Hematopoietic multipotent progenitor cell treated with erythropoietin and hydrocortisone succinate and interleukin-3 and kit ligand, for 17 days (in vitro differentiated cells): ENCODE data around the gene VPREB3.

Experiments used
- DNase-seq: peaks from one replicate; pipeline ENCODE4 v3.0.0-alpha.2; 2015; ENCODE audit warnings: low spot score

The VPREB3 gene, protein sequence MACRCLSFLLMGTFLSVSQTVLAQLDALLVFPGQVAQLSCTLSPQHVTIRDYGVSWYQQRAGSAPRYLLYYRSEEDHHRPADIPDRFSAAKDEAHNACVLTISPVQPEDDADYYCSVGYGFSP

DNA sequence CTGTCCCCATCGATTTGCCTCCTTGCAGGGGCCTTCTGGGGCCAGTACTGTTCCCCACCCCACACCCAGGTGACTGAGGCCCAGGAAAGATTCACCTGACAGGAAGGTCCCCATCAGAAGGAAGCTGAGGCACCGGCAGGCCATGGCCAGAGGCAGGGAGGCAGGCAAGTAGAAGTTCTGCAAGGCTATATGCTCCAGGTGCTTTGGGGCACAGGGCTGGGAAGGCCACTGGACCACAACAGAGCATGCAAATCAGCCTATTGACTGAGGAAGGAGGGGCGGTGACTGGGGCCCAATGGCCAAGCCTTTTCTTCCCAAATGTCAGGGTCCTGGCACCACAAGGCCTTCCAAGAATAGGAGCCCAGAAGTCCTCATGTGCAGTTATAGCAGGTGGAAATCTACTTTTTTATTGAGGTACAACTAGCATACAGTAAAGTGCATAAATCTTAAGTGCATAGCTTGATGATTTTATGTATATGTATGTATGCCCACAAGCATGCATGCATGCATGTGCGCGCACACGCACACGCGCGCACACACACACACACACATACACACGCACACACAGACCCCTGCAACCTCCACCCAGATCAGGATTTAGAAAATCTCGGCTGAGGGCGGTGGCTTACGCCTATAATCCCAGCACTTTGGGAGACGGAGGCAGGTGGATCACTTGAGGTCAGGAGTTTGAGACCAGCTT, at the start of gene VPREB3:
Gene VPREB3 (minus strand): TSS at position 206 of the 700 bp plus-strand sequence. CDS start 62 bp downstream, at position 144.
- no peak for DNase-seq

DNA sequence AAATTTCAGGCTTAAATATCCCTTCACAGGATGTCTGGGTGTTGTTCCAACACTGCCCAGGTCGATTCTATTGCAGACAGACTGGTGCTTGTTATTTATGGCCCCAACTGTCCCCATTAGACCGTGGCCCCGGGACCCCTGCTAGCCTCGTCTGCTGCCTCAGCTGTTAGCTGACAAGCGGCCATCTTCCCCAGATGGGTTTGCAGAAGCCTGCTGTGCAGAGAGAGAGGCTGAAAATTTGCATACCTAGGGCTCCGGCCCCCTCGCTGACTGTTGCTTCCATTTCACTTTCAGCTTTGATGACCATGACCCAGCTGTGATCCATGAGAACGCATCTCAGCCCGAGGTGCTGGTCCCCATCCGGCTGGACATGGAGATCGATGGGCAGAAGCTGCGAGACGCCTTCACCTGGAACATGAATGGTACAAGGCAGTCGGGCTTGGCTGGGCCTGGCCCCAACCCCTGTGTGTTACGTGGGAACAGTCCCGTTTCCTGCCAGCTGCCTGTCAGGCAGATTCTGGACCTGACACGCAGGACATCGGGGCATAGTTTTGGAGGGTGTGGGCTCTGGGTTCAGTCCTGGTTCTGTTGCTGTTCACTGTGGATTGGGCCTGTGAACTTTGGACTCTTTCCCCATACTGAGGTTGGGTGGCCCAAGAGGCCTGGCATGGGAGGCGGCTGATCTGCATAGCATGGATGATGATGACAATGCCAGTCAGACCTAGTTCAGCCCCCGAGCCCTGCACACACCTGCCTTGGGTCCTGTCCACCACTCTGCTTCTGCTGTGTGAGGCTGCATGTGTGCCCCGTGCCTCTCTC, 49.0 kb upstream of the VPREB3 start:
- no peak for DNase-seq

DNA sequence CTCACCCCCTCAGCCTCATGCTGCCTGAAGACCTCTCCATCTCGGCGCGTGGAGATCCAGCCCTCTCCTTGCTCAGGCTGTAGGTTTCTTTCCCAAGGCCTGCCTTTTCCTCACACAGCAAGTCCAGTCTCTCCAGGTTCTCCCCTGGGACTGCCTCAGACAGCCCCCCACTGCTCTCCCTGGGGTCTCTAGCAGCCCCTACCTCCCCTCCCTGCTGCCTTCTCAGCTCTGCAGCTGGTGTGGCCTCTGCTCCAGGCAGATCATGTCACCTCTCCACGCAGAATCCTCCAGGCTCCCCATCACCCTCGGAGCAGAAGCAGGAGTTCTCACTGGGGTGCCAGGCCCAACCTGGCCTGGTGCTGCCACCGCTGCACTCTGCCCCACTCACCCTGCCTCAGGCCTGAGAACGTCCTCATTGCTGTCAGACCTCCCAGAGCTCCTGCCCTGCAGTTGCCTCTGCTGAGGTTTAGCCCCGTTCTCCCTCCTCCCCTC, 47.7 kb upstream of the VPREB3 start:
- DNase-seq, result no peak

DNA sequence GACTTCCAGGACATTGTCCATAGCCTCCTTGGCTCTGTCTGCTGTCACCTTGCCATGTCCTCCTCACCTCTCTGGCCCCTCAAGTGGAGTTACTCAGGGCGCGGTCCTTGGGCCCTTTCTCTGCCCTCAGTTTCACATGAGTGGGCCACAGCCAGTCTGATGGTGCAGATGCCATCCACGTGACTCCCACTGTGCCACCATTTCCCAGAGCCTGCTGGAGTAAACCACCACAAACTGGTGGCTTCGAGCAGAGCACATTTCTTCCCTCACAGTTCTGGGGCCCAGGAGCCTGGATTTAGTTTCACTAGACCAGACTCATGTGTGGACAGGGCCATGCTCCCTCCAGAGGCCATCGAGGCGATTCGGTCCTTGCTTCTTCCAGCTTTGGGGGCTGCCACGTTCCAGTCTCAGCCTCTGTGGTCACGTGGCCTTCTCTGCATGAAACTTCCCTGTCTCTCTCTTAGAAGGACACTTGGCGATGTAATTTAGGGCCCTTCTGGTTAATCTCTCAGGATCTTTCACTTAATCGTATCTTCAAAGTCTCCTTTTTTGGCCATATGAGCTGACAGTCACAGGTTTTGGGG, 47.1 kb upstream of the VPREB3 start:
- no peak for DNase-seq

DNA sequence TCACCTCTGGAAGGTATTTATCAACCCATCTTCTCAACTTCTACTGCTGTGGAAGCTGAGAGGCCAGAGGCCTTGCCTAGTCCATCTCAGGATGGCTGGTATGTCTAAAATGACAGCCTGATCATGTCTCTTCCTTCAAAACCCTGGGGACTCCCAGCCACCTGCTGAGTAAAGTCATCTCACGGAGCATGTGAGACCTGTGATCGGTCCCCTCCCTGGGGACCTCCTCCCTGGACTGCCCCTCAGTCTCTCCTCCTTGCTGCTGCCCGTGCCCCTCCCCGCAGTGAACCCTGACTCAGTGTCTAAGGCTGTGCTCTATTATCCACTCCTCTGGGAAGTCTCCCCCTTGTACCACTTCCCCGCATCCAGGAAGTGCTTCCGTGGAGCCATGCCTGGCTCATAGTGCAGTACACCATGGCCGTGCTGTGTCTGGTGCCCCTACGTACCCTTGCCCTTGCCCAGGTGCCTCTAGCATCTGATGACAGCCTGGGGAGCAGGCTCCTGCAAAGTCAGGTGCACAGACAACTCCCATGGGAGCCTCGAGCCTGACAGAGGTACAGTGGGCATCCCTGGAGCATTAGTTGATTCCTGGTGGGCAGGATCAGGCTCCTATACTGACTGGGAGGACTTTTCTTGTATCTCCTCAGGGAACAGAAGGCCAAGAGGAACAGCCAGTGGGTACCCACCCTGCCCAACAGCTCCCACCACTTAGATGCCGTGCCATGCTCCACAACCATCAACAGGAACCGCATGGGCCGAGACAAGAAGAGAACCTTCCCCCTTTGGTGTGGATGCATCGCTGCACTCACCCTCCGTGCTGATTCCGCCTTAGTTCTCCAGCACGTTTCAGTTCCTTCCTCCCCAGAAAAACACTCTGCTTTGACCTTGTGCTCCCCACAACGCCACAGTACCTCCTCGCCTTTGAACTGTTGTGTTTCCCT, 46.3 kb upstream of the VPREB3 start:
- no peak for DNase-seq

DNA sequence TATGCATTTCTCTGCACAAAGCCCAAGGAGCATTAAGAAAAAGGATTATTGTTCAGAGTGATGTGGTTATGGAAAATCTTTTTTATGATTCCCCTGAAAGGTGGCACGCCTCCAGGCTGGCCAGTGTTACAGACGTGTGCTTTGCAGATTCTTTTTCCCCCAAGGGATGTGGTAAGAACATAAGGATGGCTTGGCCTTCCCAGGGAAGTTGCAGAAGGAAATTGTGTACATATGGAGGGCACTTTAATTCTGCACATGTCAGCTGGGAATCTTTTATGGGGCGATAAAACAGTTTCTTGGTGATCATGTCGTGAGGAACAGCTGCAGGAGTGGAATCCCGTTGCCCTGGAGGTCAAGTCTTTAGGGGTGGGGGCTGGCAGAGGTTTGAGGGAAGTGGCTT, 42.2 kb upstream of the VPREB3 start:
- DNase-seq, result no peak

DNA sequence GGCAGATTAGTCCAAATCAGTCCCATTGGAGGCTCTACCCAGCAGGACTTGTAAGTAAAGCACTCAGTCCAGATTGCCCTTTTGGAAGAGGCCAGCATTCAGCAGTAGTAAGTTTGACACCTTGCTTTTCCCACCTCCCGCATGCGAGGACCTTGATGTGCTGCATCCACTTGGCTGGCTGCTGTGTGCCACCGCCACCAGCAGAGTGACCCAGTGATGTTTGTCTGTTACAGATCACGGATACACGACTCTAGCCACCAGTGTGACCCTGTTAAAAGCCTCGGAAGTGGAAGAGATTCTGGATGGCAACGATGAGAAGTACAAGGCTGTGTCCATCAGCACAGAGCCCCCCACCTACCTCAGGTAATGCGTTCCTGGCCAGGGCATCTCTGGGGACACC, 39.1 kb upstream of the VPREB3 start:
- DNase-seq, result no peak

DNA sequence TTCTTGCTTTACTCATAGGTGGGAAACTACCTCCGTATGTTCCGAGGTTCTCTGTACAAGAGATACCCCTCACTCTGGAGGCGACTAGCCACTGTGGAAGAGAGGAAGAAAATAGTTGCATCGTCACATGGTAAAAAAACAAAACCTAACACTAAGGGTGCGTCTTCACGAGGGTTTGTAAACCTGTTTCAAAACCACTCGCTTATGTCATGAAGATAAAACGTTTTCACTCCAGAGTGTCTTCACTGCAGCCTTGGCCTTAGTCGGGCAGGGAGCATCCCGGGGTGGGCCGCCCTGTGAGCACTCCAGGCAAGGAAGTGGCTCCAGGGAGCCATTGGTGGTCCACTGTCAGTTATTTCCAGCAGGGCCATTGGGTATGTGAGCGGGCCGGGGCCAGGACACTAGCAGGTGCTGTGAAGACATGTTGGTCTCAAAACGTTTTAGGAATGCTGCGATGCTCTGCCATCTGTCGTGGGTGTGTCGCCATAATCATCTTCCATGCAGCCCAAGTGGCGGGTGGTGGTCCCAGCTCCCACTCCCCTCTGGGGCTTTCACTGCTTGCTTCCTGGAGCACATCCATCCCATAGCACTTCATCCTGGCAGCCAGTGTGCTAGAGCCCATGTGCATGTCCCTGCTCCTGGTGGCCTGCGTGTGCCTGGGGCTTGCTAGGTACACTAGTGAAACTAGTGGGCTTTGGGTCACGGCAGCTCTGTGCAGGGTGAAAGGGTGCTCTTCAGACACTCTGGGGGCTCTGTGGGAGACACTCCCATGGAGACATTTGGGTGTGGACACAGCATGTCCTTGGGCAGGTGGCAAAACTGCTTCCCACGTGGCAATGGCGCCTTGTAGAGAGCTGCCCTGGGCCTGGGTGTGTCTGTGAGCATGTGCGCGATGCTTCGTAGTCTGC, 37.8 kb upstream of the VPREB3 start:
- no peak for DNase-seq

DNA sequence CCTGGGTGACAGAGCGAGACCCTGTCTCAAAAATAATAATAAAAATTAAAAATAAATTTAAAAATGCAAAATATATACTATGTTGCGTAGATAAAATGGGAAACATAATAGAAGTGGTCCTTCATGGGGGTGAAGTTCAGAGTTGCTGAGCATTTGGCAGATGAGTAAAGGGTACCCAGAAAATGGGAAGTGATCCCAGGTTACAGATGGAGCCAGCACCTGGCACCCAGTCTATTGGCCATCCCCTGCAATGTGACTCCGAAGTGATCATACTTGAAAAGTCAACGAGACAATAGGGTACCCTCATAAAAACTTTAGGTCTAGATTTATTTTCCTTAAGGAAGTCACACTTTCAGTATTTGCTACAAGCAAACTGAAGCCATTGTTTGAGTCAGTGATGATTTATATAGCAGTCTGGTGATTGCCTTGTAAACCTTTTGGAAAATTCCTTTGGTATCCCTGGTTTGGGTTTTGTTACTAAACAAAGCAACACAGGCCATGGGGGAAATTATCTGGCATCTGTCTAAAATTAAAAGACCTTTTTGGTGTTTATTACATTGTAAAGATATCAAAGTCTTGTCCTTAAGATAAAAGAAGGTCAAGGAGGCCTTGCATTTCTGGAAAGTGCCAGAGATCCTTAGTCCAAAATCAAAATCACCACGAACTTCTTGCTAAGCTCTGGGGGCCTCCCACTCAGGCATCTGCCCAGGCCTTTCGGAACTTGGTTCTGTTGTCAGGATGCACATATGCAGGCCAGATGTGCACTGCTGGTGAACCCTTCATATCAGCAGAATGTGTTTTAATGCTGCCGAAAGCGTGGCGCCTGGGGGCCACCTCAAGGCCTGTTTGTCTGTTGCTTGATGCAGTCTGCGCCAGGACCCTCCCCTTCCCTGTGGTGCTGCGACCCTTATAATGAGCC, 36.9 kb upstream of the VPREB3 start:
- DNase-seq, result no peak

DNA sequence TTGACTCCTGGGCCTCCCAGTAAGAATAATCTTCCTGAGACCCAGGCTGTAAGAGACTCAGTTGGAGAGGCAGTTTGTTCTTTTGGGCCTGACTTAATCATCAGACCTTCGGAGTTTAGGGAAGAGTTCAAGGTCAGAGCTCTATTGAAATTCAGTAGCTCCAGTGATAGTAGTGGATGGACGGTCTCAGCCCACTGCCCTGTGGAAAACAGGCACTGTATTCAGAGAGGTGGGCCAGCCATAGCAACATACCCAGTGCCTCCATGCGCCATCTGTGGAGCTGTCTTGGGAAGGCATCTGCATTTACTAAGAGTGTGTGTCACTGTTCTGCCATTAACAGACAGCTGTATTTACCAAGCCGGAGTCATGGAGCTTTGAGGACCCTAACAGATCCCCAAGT, 35.4 kb upstream of the VPREB3 start:
- no peak for DNase-seq

DNA sequence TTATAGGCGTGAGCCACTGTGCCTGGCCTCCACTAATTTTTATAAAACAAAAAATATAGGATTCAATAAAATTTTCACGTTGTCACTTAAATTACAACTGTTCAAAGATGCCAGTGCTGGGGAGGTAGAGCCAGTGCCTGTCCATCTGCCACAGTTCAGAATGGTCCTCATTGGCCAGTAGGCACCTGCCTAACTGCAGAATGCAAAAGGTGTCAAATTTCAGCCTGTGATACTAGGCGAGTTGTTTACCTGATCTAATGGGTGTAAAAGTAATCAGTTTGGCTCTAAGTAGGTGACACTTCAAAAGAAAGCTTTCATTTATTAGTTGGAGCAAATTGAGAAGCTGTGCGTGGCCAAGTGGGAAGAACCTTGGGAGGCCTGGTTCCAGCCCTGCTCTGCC, 34.9 kb upstream of the VPREB3 start:
- no peak for DNase-seq

DNA sequence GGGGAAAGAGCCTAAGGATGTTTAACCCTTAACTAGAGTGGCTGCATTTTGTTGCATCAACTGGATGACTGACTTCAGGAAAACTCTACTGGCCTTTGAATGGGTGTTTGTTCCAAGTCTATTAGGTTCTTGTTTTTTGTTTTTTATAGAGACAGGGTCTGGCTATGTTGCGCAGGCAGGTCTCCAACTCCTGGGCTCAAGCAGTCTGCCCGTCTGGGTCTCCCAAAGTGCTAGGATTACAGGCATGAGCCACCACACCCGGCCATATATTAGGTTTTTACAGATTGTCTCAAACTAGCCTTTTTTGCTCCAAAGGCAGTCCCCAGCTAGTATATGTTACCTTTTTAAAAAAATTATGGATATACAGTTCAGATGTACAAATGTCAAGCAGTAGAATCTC, 33.7 kb upstream of the VPREB3 start:
- no peak for DNase-seq

DNA sequence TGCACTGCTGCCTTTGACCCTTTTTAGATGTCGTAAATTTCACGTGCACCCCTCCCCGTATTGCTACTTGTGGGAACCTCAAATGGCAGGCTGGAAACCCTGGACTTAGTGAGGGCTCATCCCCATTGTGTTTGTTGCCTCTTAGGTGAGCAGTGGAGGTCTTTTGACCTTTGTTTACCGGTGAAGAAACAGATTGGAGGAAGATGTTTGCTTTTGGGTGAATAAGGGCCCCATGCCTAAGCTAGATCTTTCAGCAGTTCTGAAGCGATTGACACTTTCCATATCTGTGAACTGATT, 33.3 kb upstream of the VPREB3 start:
- DNase-seq, result no peak

DNA sequence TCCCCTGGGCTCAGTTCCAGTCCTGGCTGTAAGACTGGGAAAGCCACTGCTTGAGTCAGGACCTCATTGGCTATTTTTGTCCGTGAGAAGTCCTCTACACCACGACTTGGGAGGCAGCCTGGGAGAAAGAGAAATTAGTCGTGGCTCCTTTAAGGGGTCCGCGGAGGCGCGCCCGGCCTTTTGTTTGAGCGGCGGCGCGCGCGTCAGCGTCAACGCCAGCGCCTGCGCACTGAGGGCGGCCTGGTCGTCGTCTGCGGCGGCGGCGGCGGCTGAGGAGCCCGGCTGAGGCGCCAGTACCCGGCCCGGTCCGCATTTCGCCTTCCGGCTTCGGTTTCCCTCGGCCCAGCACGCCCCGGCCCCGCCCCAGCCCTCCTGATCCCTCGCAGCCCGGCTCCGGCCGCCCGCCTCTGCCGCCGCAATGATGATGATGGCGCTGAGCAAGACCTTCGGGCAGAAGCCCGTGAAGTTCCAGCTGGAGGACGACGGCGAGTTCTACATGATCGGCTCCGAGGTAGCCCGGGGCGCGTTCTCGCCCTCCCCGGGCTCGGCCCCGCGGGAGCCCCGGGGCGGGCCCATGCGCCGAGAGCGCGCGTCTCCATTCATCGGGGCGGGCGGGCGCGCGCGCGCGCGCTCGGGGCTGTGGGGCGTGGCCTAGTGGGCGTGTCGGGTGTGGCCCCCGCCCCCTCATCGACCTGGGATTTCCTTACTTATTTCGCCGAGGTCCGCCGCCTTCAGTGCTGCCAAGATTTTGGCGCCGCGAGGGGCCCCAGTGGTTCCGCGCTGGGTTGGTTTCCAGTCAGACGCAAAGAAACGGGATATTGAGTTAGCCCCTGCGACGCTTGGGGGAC, 32.8 kb upstream of the VPREB3 start, which contains the start of gene SMARCB1:
Gene SMARCB1 (plus strand): TSS at position 215 of the 848 bp plus-strand sequence. CDS start 204 bp downstream, at position 419.
- DNase-seq, result peak; percentile 76

DNA sequence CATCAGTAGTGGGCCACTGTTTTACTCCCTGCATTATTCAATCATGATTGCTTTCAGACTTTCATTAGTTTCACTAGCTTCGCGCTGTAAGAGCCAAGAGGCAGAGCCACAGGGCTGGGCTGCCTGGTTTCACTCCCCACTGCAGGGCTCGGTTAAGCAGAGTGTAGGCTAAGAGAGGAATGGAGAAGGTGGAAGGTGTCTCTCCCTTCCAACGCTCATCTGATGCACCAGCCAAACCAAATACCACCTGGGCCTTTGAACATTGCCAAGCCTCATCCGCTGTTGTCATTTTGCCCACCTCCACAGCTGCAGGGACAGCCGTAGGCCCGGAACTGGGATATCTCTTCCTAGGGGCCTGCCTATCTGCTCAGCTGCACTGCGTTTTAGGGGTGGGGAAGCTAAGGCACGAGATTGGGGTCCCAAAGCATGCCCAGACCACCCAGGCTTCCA, 32.1 kb upstream of the VPREB3 start:
- no peak for DNase-seq

DNA sequence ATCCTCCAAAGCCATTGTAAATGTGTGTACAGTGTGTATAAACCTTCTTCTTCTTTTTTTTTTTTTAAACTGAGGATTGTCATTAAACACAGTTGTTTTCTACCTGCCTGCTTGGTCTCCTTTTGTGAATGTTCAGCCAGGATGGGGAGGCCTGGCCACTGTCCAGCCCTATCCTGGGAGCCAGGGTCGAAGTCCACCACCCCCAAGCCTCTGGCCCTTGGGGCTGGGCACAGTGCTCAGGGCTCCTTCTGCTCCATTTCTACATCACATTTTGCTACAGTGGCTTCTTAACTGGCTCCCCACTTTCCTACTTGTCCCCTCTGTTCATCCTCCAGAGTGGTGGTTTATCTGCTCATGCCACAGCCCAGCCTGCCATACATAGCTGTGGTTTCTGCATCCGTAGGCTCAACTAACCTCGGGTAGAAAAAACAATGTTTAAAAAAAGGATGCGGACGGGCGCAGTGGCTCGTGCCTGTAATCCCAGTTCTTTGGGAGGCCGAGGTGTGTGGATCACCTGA, 30.0 kb upstream of the VPREB3 start:
- no peak for DNase-seq

DNA sequence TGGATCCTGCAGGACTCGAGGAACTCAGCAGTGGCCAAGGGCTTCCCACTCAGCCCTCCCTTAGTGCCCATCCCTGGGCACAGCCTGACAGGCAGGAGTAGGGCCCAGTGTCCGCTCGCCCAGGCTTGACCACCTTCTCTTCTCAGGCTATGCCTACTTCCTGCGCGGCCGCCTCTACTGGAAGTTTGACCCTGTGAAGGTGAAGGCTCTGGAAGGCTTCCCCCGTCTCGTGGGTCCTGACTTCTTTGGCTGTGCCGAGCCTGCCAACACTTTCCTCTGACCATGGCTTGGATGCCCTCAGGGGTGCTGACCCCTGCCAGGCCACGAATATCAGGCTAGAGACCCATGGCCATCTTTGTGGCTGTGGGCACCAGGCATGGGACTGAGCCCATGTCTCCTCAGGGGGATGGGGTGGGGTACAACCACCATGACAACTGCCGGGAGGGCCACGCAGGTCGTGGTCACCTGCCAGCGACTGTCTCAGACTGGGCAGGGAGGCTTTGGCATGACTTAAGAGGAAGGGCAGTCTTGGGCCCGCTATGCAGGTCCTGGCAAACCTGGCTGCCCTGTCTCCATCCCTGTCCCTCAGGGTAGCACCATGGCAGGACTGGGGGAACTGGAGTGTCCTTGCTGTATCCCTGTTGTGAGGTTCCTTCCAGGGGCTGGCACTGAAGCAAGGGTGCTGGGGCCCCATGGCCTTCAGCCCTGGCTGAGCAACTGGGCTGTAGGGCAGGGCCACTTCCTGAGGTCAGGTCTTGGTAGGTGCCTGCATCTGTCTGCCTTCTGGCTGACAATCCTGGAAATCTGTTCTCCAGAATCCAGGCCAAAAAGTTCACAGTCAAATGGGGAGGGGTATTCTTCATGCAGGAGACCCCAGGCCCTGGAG, 29.3 kb upstream of the VPREB3 start:
- no peak for DNase-seq
